Right lobe of liver (tissue), 6 donors: ENCODE data around the gene PLBD1. TPM values are rescaled to one million over a fixed set of nuclear protein-coding genes. Genes with fewer than 3 reads are reported as not detected.

ENCODE experiments used
- ATAC-seq, 4 donors: fragments of 200-7000 bp; cut with Tn5 transposase; one replicate each; pipeline ENCODE4 v1.9.1; 2020; ENCODE audit warnings: mild to moderate bottlenecking in 4 of 4, moderate library complexity in 4 of 4
- DNase-seq, 3 donors: peaks; one replicate each; pipeline ENCODE4 v3.0.0-alpha.2; 2020
- H3K27ac ChIP-seq, 3 donors: fragments of 200-600 bp; one replicate each; pipeline ENCODE4 v1.8.0; 2022
- H3K27me3 ChIP-seq, 2 donors: fragments of 200-600 bp; one replicate each; pipeline ENCODE4 v1.8.0; 2022
- H3K36me3 ChIP-seq, 4 donors: fragments of 200-600 bp; sonication (generic) in 1 of 4; one replicate each; pipeline versions ENCODE4 v1.5.1 to v1.8.0; 2017 to 2022; ENCODE audit warnings: control low read depth in 1 of 4
- H3K4me1 ChIP-seq, 4 donors: fragments of 200-600 bp; sonication (generic) in 1 of 4; one replicate each; pipeline versions ENCODE4 v1.5.1 to v1.8.0; 2017 to 2022; ENCODE audit warnings: control low read depth in 1 of 4
- H3K4me3 ChIP-seq, 3 donors: fragments of 200-600 bp; one replicate each; pipeline ENCODE4 v1.8.0; 2022
- H3K9me3 ChIP-seq, 4 donors: fragments of 200-600 bp; sonication (generic) in 1 of 4; one replicate each; pipeline versions ENCODE4 v1.5.1 to v1.8.0; 2017 to 2022; ENCODE audit warnings: control low read depth in 1 of 4
- POLR2A ChIP-seq: fragments of 450-650 bp; IDR thresholded peaks from one replicate; pipeline ENCODE4 v1.6.1; 2017; ENCODE audit warnings: antibody characterized with exemption, mild to moderate bottlenecking
- WGBS: methylation state at CpG from one replicate; pipeline ENCODE4 v1.1.6; 2018; ENCODE audit warnings: low coverage, low lambda C conversion rate; ENCODE audit not compliant: insufficient coverage; ENCODE audit errors: missing lambda C conversion rate; 5-methylcytosine and 5-hydroxymethylcytosine counted together
- intact Hi-C, 2 donors: fragments of 100-400 bp; cut with DNase I; formaldehyde crosslinking; loops; one replicate each; pipeline versions ENCODE4 v1.11.2 to v1.14.1; 2022
- total RNA-seq, 6 experiments: library from RNA; depleted of rRNA in 2 of 6; stranded (reverse); fragments of >200 nt in 2 of 6; fragmentation: NEBNext Ultra II Directional in 3 of 6; extraction: Animal tissue kit (Norgen Biotek cat#: 25700) in 3 of 6; gene quantifications; one replicate each; pipeline versions ENCODE4 v1.1.0 to v1.2.4, GENCODE V29; 2016 to 2023
- TF ChIP-seq, protein P1 (sequence below), 4 donors: fragments of 200-600 bp in 3 of 4; fragments of 450-650 bp in 1 of 4; IDR thresholded peaks; one replicate each; pipeline versions ENCODE4 v1.5.1 to v1.8.0; 2016 to 2022; ENCODE audit warnings: antibody characterized with exemption in 4 of 4, mild to moderate bottlenecking in 2 of 4
- donor health status: DM: no; HTN: yes; CAD: no.
- donor health status: DM: no; HTN: no; CAD: no.
- donor health status: DM: no; HTN: no; CAD: no.
- donor health status: DM: no; HTN: yes; CAD: no.
- donor health status: DM: no; HTN: yes; CAD: no.

Gene PLBD1
- total RNA-seq, 6 experiments from 2014 or later = 1.7 to 7.2 (median 3.5) TPM

DNA sequence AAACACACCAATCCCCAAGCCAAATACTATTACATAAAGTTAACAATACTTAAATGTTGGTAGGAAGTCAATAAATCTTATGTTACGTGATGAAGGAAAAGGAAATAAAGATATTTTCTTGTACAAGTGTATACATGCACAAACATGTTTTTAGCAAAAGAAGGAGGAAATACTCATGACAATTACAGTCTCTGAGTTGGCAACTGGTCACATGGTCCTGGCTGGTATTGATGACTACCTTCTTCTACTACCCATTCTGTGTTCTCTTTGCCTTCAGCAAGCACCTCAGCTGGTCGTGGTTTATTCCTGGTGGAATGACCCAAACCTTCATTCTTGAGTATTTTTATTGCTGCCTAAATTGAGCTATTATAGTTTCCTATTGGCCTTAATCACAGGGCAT, 84.8 kb downstream of the PLBD1 start:
- peaks cover 4 to 85% (median 21%) of the 10 kb centered on the region in 4 donors for H3K36me3 ChIP-seq

DNA sequence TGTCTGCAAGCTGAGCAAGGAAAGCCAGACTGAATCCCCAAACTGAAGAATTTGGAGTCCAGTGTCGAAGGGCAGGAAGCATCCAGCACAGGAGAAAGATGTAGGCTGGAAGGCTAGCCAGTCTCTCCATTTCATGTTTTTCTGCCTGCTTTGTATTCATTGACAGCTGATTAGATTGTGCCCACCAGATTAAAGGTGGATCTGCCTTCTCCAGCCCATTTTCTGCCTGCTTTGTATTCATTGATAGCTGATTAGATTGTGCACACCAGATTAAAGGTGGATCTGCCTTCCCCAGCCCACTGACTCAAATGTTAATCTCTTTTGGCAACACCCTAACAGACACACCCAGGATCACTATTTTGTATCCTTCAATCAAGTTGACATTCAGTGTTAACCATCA, 85.3 kb downstream of the PLBD1 start:
- intact Hi-C loops = no loop called here
- Histone ChIP-seq H3K9me3 (no peaks in the 10 kb centered on the region), H3K36me3 (peaks cover 4 to 83% (median 21%) of the 10 kb centered on the region in 4 donors), H3K4me3 (no peak overlapping the region), H3K27ac (no peak overlapping the region), H3K27me3 (no peaks in the 10 kb centered on the region), H3K4me1 (no peaks in the 10 kb centered on the region)
- TF ChIP-seq, protein P1, sequence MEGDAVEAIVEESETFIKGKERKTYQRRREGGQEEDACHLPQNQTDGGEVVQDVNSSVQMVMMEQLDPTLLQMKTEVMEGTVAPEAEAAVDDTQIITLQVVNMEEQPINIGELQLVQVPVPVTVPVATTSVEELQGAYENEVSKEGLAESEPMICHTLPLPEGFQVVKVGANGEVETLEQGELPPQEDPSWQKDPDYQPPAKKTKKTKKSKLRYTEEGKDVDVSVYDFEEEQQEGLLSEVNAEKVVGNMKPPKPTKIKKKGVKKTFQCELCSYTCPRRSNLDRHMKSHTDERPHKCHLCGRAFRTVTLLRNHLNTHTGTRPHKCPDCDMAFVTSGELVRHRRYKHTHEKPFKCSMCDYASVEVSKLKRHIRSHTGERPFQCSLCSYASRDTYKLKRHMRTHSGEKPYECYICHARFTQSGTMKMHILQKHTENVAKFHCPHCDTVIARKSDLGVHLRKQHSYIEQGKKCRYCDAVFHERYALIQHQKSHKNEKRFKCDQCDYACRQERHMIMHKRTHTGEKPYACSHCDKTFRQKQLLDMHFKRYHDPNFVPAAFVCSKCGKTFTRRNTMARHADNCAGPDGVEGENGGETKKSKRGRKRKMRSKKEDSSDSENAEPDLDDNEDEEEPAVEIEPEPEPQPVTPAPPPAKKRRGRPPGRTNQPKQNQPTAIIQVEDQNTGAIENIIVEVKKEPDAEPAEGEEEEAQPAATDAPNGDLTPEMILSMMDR (IDR thresholded peaks at IDR 0.05) = no peak
- no peak for TF ChIP-seq POLR2A
- DNase-seq (no peak), ATAC-seq (no peak)
- WGBS = no CpG with 5 or more reads among the region's 1 CpG

More for the DNA sequence above, 84.8 kb downstream of the PLBD1 start:
- intact Hi-C loops = no loop called here
- Histone ChIP-seq H3K9me3 (no peaks in the 10 kb centered on the region), H3K4me3 (no peak overlapping the region), H3K27me3 (no peaks in the 10 kb centered on the region), H3K27ac (no peak overlapping the region), H3K4me1 (no peaks in the 10 kb centered on the region)
- whole genome bisulfite sequencing = 100% methylated on average over 2 of the region's 2 CpGs
- TF ChIP-seq POLR2A = no peak
- TF ChIP-seq, protein P1 (IDR thresholded peaks at IDR 0.05) = no peak
- ATAC-seq = no peak
- DNase-seq = no peak

DNA sequence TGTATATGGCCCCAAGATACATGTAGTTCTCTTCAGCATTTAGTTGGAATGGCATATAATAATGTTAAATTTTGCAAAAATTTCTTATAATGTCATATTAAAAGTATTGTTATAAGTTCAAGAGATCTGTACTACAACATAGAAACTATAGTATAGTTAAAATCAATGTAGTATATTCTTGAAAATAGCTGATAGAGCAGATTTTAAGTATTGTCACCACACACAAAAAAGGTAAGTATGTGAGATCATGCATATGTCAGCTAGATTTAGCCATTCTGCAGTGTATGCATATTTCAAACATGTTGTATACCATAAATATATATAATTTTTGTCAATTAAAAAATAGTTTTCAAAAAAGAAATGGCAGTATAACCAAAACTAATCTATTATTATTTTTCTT, 86.5 kb downstream of the PLBD1 start:
- ATAC-seq (no peak), DNase-seq (no peak)
- no peak for TF ChIP-seq POLR2A
- TF ChIP-seq, protein P1 (IDR thresholded peaks at IDR 0.05) = no peak
- Histone ChIP-seq H3K27ac (no peak overlapping the region), H3K36me3 (peaks cover 4 to 76% (median 23%) of the 10 kb centered on the region in 4 donors), H3K9me3 (no peaks in the 10 kb centered on the region), H3K4me3 (no peak overlapping the region), H3K27me3 (no peaks in the 10 kb centered on the region), H3K4me1 (no peaks in the 10 kb centered on the region)
- intact Hi-C loops = no loop called here

DNA sequence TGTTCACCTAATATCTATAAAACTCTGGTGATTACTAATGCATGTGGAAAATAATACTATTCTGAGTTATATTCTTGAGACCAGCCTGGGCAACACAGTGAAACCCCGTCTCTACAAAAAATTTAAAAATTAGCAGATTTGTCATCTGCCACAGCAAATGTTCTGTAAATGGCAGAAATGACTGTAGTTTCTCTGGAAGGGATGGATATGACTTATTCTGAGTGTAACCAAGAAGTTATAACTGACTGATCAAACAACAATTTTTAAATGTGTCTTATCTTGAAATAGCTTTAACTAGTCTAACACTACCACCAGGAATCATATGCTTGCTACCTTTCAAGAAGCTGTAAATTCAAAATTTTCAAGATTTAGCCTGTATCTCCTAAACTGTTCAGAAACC, 88.7 kb downstream of the PLBD1 start:
- intact Hi-C loops = no loop called here
- TF ChIP-seq, protein P1 (IDR thresholded peaks at IDR 0.05) = no peak
- TF ChIP-seq POLR2A = no peak
- WGBS = 90% methylated on average over 1 of the region's 1 CpG
- no peaks in the 10 kb centered on the region for H3K4me1 ChIP-seq
- peaks cover 0 to 7% (median 3%) of the 10 kb centered on the region in 4 donors for H3K9me3 ChIP-seq
- no peaks in the 10 kb centered on the region for H3K27me3 ChIP-seq
- no peak overlapping the region for H3K4me3 ChIP-seq
- H3K36me3 ChIP-seq = peaks cover 4 to 69% (median 28%) of the 10 kb centered on the region in 4 donors
- no peak overlapping the region for H3K27ac ChIP-seq
- DNase-seq (no peak), ATAC-seq (no peak)
